ENCODE data around the gene IQCC. TPM values are rescaled to one million over a fixed set of nuclear protein-coding genes. Genes with fewer than 3 reads are reported as not detected.

IQCC gene
- total RNA-seq, 1 experiment from 2014 or later = 8.7 TPM

DNA sequence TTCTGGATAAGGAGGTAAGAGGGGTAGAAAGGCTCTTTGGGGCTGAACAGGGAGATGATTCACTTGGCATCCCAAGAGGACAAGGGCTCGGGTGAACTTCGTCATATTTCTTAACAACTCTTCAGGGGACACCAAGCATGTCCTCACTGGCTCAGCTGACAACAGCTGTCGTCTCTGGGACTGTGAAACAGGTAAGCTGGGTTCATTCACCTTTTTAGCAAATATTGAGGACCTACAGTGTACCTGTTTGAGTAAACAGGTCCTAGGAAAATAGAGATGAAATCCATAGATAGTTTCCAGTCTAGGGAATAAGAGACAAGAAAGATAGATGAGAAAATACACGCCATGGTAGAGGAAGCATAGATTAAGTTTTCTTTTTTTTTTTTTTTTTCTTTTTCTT is 18.8 kb downstream of the IQCC start:
- DNase-seq = no peak
- no peak overlapping the region for H3K4me3 ChIP-seq (ENCODE audit: insufficient read depth, low read depth, low read length)
- H3K36me3 ChIP-seq (replicated peaks; ENCODE audit: control insufficient read depth, insufficient read depth, low read length) = peaks cover 36% of the 10 kb centered on the region
- H3K27me3 ChIP-seq (ENCODE audit: control insufficient read depth, insufficient read depth, low read length) = no peaks in the 10 kb centered on the region

DNA sequence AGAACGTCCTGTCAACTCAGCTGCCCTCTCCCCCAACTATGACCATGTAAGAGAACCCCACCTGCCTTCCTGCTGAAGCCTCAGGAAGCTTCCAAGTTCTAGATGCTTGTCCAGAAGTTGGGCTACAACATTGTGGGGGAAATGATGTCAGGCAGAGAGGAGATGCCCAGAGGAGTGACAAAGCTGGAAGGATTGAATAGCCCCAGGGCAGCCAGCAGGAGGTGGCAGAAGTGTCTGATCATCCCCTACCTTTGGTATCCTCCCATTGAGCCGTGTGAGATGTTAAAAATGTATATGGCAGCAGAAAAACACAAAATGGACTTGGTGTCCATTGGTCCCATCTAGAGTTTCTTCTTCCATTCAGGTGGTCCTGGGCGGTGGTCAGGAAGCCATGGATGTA is 23.3 kb downstream of the IQCC start:
- no peak overlapping the region for H3K4me3 ChIP-seq (ENCODE audit: insufficient read depth, low read depth, low read length)
- no peak for DNase-seq
- no peaks in the 10 kb centered on the region for H3K27me3 ChIP-seq (ENCODE audit: control insufficient read depth, insufficient read depth, low read length)
- peaks cover 40% of the 10 kb centered on the region for H3K36me3 ChIP-seq (replicated peaks; ENCODE audit: control insufficient read depth, insufficient read depth, low read length)

DNA sequence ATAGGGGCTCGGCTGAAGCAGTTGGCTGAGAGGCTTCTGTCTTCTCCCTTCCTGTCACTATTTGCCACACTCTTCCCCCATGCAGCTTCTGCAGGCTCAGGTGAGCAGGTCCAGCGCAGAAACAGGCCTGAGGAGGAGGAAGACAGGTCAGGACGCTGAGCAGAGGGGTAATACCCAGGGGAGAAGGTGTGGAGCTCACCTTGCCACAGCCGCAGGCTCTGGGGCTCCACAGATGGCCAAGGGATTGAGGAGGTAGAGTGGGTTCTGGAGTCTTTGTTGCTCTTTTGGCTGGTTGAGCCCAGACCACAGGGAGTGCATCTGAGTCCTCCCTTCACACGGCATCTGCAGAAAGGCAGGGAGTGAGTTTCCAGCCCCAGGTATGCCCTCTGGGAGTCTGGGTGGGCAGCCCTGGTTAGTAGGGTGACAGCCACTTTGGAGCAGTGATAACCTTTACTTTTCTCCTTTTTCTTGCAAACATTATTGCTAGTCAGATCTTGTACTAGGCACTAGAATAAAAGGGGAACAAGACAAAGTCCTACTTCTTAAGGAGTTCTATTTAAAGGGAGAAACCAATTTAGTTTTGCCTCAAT is 26.5 kb downstream of the IQCC start:
- Histone ChIP-seq H3K4me3 (ENCODE audit: insufficient read depth, low read depth, low read length) (no peak overlapping the region), H3K36me3 (replicated peaks; ENCODE audit: control insufficient read depth, insufficient read depth, low read length) (peaks cover 27% of the 10 kb centered on the region), H3K27me3 (ENCODE audit: control insufficient read depth, insufficient read depth, low read length) (no peaks in the 10 kb centered on the region)
- no peak for DNase-seq

DNA sequence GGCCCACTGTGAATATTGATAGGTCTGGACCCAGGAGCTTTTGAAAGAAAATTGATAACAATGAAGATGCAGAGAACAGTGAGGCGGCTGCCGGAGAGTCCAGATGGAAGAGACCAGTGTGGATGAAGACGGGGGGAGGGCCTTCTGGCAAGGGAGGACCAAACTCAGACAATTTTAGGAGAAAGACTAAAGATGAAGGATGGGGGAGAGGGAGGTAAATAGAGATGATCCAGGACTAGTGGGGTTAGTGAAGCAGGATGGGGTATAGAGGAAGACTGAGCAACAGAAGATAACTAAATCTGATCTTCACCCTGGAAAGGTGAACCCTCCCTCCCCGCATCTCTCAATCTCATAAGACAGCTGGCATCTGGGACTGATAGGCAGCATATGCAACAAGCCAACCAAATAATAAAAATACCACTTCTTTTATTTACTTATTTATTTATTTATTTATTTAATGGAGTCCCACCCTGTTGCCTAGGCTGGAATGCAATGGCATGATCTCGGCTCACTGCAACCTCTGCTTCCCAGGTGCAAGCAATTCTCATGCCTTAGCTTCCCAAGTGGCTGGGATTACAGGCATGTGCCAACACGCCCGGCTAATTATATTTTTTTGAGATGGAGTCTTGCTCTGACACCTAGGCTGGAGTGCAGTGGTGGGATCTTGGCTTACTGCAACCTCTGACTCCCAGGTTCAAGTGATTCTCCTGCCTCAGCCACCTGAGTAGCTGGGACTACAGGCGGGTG is 27.3 kb downstream of the IQCC start:
- no peak for DNase-seq
- H3K4me3 ChIP-seq (ENCODE audit: insufficient read depth, low read depth, low read length) = no peak overlapping the region
- no peaks in the 10 kb centered on the region for H3K27me3 ChIP-seq (ENCODE audit: control insufficient read depth, insufficient read depth, low read length)
- H3K36me3 ChIP-seq (replicated peaks; ENCODE audit: control insufficient read depth, insufficient read depth, low read length) = peaks cover 23% of the 10 kb centered on the region

DNA sequence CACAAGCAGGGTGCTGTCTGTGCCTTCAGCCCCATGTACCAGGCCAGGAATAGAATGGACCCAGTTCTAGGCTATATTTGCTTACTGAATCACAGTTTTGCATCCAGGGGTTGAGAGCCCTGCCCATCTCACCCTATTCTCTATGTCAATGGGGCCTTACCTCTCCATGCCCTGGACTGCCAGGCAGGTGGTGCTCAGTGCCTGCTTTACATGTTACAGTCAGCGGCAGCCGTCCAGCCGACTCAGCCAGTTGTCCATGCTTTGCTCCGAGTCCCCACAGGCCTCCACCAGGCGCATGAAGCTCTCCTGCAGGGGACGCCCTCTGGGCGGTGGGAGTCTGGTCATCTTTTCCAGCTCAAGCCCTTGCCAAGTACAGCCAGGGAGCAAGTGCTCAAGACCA is 29.3 kb downstream of the IQCC start:
- no peak overlapping the region for H3K4me3 ChIP-seq (ENCODE audit: insufficient read depth, low read depth, low read length)
- no peaks in the 10 kb centered on the region for H3K27me3 ChIP-seq (ENCODE audit: control insufficient read depth, insufficient read depth, low read length)
- peak; percentile 49 for DNase-seq
- H3K36me3 ChIP-seq (replicated peaks; ENCODE audit: control insufficient read depth, insufficient read depth, low read length) = peaks cover 11% of the 10 kb centered on the region

DNA sequence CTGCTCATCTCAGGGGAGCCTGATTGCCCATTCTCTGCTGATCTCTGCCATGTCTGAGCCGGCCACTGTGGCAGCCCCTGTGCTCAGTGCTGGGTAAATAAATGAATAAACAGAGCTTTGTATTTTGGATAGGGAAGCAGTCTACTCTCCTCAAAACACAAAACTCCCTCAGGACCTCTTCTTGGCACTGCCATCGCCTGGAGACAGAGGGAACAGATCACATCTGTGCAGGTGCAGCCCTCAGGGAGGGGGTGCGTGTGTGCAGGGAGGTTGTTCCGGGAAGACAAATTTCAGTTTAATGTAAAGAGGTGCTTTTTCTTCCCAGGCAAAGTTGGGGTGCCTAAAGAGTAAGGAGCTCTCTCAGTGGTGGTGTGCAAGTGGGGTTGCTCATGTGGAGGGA is 33.9 kb downstream of the IQCC start:
- H3K4me3 ChIP-seq (ENCODE audit: insufficient read depth, low read depth, low read length) = peak overlapping the region; percentile 70
- H3K27me3 ChIP-seq (ENCODE audit: control insufficient read depth, insufficient read depth, low read length) = peaks cover 5% of the 10 kb centered on the region; the same call in 1 of the 2 replicates
- DNase-seq = peak; percentile 66
- peaks cover 3% of the 10 kb centered on the region for H3K36me3 ChIP-seq (replicated peaks; ENCODE audit: control insufficient read depth, insufficient read depth, low read length)

DNA sequence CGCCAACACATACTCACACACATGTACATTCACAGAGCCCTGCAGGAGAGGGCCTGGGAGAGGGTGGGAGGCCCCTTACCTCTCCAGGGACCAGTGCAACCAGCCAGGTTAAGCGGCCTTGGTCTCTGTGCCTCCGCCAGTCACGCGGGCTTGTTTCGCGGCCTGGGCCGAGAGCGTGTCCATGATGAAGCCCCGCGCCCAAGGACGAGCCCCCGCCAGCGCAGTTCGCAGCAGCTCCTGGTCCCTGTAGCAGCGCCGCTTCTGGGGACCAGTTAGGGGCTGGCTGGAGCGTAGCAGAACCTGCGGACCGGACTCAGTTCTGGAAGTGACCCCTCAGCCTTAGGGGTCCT is 34.3 kb downstream of the IQCC start:
- H3K4me3 ChIP-seq (ENCODE audit: insufficient read depth, low read depth, low read length) = peak overlapping the region; percentile 70
- peaks cover 1% of the 10 kb centered on the region for H3K36me3 ChIP-seq (replicated peaks; ENCODE audit: control insufficient read depth, insufficient read depth, low read length)
- peaks cover 5% of the 10 kb centered on the region; the same call in 1 of the 2 replicates for H3K27me3 ChIP-seq (ENCODE audit: control insufficient read depth, insufficient read depth, low read length)
- DNase-seq = no peak

DNA sequence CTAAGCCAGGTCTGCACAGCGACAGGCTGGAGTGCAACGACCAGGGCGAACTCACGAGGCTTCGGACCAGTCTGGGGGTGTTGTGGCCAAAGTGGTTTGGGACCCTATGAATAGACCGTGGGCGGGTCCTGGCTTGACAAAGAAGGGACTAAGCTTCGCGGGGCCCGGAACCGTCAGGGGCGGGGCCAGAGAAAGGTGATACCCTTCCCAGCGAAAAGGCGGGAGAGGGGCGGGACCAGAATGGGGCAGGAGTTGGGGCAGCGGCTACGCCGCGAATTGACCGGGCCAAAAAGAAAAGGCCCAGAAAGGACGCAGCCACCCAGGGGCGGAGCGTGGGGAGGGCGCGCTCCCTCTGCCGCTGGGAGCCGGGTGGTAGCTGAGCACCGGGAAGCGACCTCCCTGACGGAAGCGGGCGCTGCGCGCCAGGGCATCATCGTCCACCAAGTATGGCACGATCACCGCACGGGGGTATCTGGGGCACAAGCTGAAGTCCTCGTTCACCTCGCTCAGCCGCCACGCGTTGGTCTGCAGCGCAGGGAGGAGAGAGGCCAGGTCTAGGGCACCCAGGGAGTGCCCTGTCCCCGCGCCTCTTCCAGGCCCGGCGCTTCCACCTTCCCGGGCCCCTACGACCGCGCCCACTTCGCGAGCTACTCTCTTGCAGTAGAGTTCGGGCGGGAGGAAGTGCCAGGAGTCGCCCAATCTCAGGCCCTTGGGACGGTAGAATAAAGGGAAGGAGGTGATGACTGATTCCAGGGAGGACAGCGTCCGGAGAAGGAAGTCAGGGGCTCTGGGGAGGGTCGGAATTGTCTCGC is 34.9 kb downstream of the IQCC start:
- Histone ChIP-seq H3K27me3 (ENCODE audit: control insufficient read depth, insufficient read depth, low read length) (peaks cover 5% of the 10 kb centered on the region; the same call in 1 of the 2 replicates), H3K4me3 (ENCODE audit: insufficient read depth, low read depth, low read length) (peak overlapping the region; percentile 70), H3K36me3 (replicated peaks; ENCODE audit: control insufficient read depth, insufficient read depth, low read length) (peaks cover 1% of the 10 kb centered on the region; the same call in 1 of the 2 replicates)
- peak; percentile 97 for DNase-seq

DNA sequence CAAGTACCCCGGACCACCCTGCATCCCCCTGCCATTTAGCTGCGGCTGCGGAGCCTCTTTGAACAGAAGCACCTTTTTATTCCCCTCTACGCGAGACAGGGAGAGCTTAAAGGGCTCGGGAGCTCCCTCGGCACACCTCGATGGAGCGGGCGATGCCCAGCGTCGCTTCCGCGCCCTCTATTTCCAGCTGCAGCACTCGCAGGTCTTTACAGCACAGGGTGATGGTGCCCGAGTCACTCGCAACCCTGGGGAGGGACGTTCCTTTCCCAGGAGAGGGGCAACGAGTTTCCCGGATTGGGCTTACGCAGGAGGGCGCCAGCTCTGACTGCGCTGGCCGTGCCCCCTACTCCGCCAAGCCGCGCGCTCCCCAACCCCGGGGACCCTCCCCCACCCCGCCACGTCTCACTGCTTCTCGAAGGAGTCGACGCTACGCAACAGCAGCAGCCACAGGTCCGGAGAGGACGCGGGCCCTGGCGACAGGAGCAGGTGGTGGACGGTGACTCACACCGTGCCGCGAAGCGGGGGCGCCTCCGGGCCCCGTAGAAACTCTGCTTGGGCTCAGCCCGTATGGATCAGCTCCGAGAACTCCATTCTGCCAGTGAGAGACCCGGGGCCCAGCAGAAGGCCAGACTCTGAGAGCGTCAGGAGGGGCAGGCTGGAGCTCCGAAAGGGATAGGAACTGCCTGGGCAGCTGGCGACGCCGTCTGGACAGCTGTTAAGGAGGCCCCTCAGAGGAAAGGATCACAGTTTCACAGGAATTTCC is 35.7 kb downstream of the IQCC start:
- peak; percentile 88 for DNase-seq
- Histone ChIP-seq H3K27me3 (ENCODE audit: control insufficient read depth, insufficient read depth, low read length) (peaks cover 5% of the 10 kb centered on the region; the same call in 1 of the 2 replicates), H3K36me3 (replicated peaks; ENCODE audit: control insufficient read depth, insufficient read depth, low read length) (peaks cover under 1% of the 10 kb centered on the region; the same call in 1 of the 2 replicates), H3K4me3 (ENCODE audit: insufficient read depth, low read depth, low read length) (peak overlapping the region; percentile 70)

DNA sequence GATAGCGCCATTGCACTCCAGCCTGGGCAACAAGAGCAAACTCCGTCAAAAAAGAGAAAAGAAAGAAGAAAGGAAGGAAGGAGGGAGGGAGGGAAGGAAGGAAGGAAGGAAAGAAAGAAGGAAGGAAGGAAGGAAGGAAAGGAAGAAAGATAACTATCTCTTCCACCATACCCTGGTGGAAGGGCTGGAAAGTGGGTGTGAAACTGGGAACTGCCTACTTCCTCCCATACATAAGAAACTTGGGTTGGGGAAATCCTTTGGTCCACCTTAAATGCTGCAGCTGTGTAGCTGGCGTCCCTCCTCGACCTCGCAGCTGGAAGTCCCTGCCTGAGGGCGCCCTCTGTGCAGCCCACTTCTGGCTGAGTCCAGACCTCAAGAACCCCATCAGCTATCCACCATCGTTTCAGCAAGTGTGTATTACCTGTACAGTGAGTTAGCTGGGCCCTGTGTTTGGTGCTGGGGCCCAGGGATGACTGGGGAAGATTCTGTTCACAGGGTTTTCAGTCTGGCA is 36.9 kb downstream of the IQCC start:
- peak; percentile 52 for DNase-seq
- no peaks in the 10 kb centered on the region for H3K36me3 ChIP-seq (replicated peaks; ENCODE audit: control insufficient read depth, insufficient read depth, low read length)
- no peak overlapping the region for H3K4me3 ChIP-seq (ENCODE audit: insufficient read depth, low read depth, low read length)
- peaks cover 5% of the 10 kb centered on the region; the same call in 1 of the 2 replicates for H3K27me3 ChIP-seq (ENCODE audit: control insufficient read depth, insufficient read depth, low read length)

DNA sequence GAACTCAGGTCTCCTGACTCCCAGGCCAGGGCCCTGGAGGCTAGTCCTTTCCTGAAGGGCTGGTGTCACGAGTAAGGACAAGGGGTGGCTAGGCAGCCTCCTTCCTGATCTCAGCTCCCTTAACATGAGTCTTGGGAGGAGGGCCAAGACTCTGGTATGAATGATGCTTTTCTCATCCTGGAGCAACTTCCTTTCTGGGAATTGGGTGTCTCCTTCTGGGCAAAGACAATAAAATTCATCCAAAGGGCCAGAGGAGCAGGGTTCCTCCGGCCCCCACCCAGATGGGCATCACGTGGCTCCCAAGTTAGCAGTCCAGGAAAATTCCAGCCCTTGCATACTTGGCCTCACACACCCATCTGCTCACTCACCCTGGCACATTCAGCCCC is 41.4 kb downstream of the IQCC start, which contains the start of gene FAM167B:
FAM167B (plus strand) TSS at position 335 of the 386 bp plus-strand sequence. CDS start 200 bp downstream, outside the sequence.
- Histone ChIP-seq H3K27me3 (ENCODE audit: control insufficient read depth, insufficient read depth, low read length) (no peaks in the 10 kb centered on the region), H3K36me3 (replicated peaks; ENCODE audit: control insufficient read depth, insufficient read depth, low read length) (no peaks in the 10 kb centered on the region), H3K4me3 (ENCODE audit: insufficient read depth, low read depth, low read length) (no peak within 1 kb of the TSS)
- peak; percentile 21 for DNase-seq

DNA sequence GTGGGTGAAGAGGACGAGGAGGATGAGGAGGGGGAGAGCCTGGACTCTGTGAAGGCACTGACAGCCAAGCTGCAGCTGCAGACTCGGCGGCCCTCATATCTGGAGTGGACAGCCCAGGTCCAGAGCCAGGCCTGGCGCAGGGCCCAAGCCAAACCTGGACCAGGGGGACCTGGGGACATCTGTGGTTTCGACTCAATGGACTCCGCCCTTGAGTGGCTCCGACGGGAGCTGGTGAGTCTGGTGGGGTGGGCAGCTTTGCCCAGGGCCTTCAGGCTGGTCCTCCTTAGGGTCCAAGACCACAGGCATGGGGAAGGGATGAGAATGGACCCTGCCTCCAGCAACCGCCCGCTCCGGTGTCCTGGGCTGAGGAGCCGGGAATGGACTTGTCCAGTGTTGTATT is 42.0 kb downstream of the IQCC start:
- Histone ChIP-seq H3K27me3 (ENCODE audit: control insufficient read depth, insufficient read depth, low read length) (no peaks in the 10 kb centered on the region), H3K36me3 (replicated peaks; ENCODE audit: control insufficient read depth, insufficient read depth, low read length) (no peaks in the 10 kb centered on the region), H3K4me3 (ENCODE audit: insufficient read depth, low read depth, low read length) (no peak overlapping the region)
- peak; percentile 24 for DNase-seq

DNA sequence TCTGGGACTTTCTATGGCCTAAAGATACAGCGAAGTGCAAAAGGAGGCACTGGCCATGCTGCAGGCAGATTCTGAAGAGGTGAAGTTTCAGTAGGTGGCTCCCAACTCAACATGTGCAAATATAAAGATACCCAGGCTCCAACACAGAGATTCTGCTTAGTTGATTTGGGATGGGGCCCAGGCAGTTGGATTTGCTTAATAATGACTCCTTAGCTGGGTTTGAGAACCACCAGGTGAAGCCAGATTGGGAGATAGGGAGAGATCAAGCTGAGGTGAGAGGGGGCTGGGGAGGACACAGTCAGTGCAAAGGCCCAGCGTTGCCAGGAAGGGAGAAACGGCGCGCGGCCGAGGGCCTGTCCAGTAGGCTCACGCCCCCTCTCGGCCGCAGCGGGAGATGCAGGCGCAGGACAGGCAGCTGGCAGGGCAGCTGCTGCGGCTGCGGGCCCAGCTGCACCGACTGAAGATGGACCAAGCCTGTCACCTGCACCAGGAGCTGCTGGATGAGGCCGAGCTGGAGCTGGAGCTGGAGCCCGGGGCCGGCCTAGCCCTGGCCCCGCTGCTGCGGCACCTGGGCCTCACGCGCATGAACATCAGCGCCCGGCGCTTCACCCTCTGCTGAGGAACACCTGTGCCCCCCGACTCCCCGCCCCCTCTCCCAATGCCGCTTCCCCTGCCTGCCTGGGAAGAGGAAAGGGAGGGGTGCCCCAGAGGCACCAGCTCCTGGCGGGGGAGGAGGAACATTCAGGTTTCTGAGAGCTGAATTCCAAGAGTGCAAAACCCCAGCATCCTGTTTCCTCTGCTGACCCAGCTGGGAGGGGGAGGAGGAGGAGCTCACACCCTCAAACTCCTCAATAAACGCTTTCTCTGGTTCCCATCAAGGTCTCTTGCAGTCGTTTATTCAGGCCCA is 42.8 kb downstream of the IQCC start:
- Histone ChIP-seq H3K27me3 (ENCODE audit: control insufficient read depth, insufficient read depth, low read length) (no peaks in the 10 kb centered on the region), H3K36me3 (replicated peaks; ENCODE audit: control insufficient read depth, insufficient read depth, low read length) (no peaks in the 10 kb centered on the region), H3K4me3 (ENCODE audit: insufficient read depth, low read depth, low read length) (peak overlapping the region; percentile 46)
- DNase-seq = peak; percentile 97
